Lung (tissue), 12 donors: ENCODE results near the gene RNU5D-1. TPM values are rescaled to one million over a fixed set of nuclear protein-coding genes. Genes with fewer than 3 reads are reported as not detected.
A peak's percentile ranks its signal among the peaks of the same experiment; 100 is the strongest.

Experiments
- ATAC-seq: fragments of 200-7000 bp; cut with Tn5 transposase; one replicate; pipeline ENCODE4 v1.9.1; 2020; ENCODE audit warnings: moderate number of reproducible peaks; ENCODE audit not compliant: insufficient read depth, low FRiP score
- DNase-seq, 3 donors: peaks; one replicate each; pipeline ENCODE4 v3.0.0-alpha.2; 2013 to 2017
- H3K27ac ChIP-seq, 2 donors: one replicate each; pipeline ENCODE4 v1.5.1; 2013; ENCODE audit warnings: mild to moderate bottlenecking in 2 of 2, moderate library complexity in 2 of 2, control low read depth in 1 of 2, inconsistent platforms in 1 of 2, low read depth in 1 of 2, low read length in 1 of 2
- H3K27me3 ChIP-seq, 3 donors: one replicate each; pipeline ENCODE4 v1.5.1; 2013; ENCODE audit warnings: low read length in 2 of 3; ENCODE audit not compliant: control insufficient read depth in 3 of 3, insufficient read depth in 3 of 3
- H3K36me3 ChIP-seq, 4 donors: one replicate each; pipeline ENCODE4 v1.5.1; 2013; ENCODE audit warnings: low read length in 4 of 4, mild to moderate bottlenecking in 1 of 4, moderate library complexity in 1 of 4; ENCODE audit not compliant: control insufficient read depth in 4 of 4, insufficient read depth in 4 of 4
- H3K4me1 ChIP-seq, 5 donors: one replicate each; pipeline ENCODE4 v1.5.1; 2013; ENCODE audit warnings: low read length in 5 of 5, mild to moderate bottlenecking in 2 of 5, moderate library complexity in 1 of 5; ENCODE audit not compliant: control insufficient read depth in 5 of 5, insufficient read depth in 5 of 5
- H3K4me3 ChIP-seq: one replicate; pipeline ENCODE4 v1.5.1; 2013; ENCODE audit warnings: mild to moderate bottlenecking, control low read depth, moderate library complexity
- H3K9ac ChIP-seq, 2 donors: one replicate each; pipeline ENCODE4 v1.5.1; 2013; ENCODE audit warnings: low read length in 2 of 2, control low read depth in 1 of 2; ENCODE audit not compliant: insufficient read depth in 1 of 2
- H3K9me3 ChIP-seq, 4 donors: one replicate each; pipeline ENCODE4 v1.5.1; 2013; ENCODE audit warnings: low read length in 3 of 4, mild to moderate bottlenecking in 1 of 4, moderate library complexity in 1 of 4; ENCODE audit not compliant: control insufficient read depth in 4 of 4, insufficient read depth in 3 of 4
- CTCF ChIP-seq: IDR thresholded peaks from 2 replicates; pipeline ENCODE4 v1.5.1; 2012; ENCODE audit warnings: mild to moderate bottlenecking; ENCODE audit errors: control extremely low read depth, extremely low read depth
- WGBS, 2 donors: extraction: QIAGEN DNeasy Blood & Tissue Kit; methylation state at CpG; one replicate each; pipeline ENCODE4 v1.1.7; 2013; 5-methylcytosine and 5-hydroxymethylcytosine counted together
- polyA plus RNA-seq, 2 donors: library from polyadenylated mRNA; stranded (reverse); fragments of 200-250 nt; gene quantifications; one replicate each; pipeline ENCODE4 v1.2.1, GENCODE V29; 2013
- total RNA-seq, 2 donors: library from RNA; depleted of rRNA in 1 of 2; stranded (reverse); fragments of >200 nt in 1 of 2; gene quantifications; one replicate each; pipeline ENCODE4 v1.2.1, GENCODE V29; 2014 to 2021
- donor health status: control.
- donor health status: control.
- donor health status: Bipolar disorder and iron deficiency.
- donor health status: healthy.
- donor health status: DM: yes; HTN: yes; CAD: no.

The RNU5D-1 gene
- total and polyA plus RNA-seq, 4 donors, result not detected

- WGBS, 2 donors, result 81 to 83% methylated on average over 1 of the region's 1 CpG
- no peak for TF ChIP-seq CTCF
- Histone ChIP-seq H3K4me1 (peaks cover 0 to 7% (median 0%) of the 10 kb centered on the region in 5 donors), H3K36me3 (no peaks in the 10 kb centered on the region), H3K27ac (no peak overlapping the region), H3K4me3 (no peak overlapping the region), H3K9me3 (no peaks in the 10 kb centered on the region), H3K27me3 (no peaks in the 10 kb centered on the region), H3K9ac (no peak overlapping the region)
- DNase-seq (no peak), ATAC-seq (no peak)
Observed at GRCh38 chr1:44733784-44734183, 2.8 kb upstream of the RNU5D-1 start.

- Histone ChIP-seq H3K9ac (no peak overlapping the region), H3K4me1 (peaks cover 0 to 7% (median 0%) of the 10 kb centered on the region in 5 donors), H3K4me3 (no peak overlapping the region), H3K27me3 (no peaks in the 10 kb centered on the region), H3K9me3 (no peaks in the 10 kb centered on the region), H3K36me3 (no peaks in the 10 kb centered on the region), H3K27ac (no peak overlapping the region)
- DNase-seq, result peak; percentile 36 to 79 (median 63)
- no peak for ATAC-seq
- 38 to 44% methylated on average over 1 of the region's 1 CpG for WGBS, 2 donors
- no peak for TF ChIP-seq CTCF
Observed at GRCh38 chr1:44733365-44733764, 2.4 kb upstream of the RNU5D-1 start.

- no peak for TF ChIP-seq CTCF
- no peak overlapping the region for H3K27ac ChIP-seq
- peaks cover 0 to 1% (median 0%) of the 10 kb centered on the region in 5 donors for H3K4me1 ChIP-seq
- no peak overlapping the region for H3K9ac ChIP-seq
- 77 to 81% methylated on average over 27 of the region's 27 CpGs for WGBS, 2 donors
- H3K9me3 ChIP-seq, result no peaks in the 10 kb centered on the region
- H3K36me3 ChIP-seq, result no peaks in the 10 kb centered on the region
- no peak for DNase-seq
- ATAC-seq, result no peak
- H3K27me3 ChIP-seq, result no peaks in the 10 kb centered on the region
- no peak overlapping the region for H3K4me3 ChIP-seq
Observed at GRCh38 chr1:44724955-44725698, 5.8 kb downstream of the RNU5D-1 start.
